ENCODE results near the gene WWOX.

GRCh38 chr16:78200623-78201096 lies 101.2 kb downstream of the WWOX start:
- TF ChIP-seq CTCF (IDR thresholded peaks at IDR 0.05; ENCODE audit: poor library complexity) (no peak), EZH2phosphoT487 (IDR thresholded peaks at IDR 0.05; ENCODE audit: low read depth, severe bottlenecking, unreplicated experiment) (peak; percentile 45)

All from hepatocyte (in vitro differentiated cells).